Stimulated activated CD4-positive, alpha-beta T cell treated with anti-CD3 and anti-CD28 coated beads, TNF-alpha, amount 100 ng/mL, for 1 hour (primary cell): ENCODE data around the gene BFSP2.

Experiments
- DNase-seq, 3 donors: peaks; one replicate each; pipeline ENCODE4 v3.0.0-alpha.2; 2020; ENCODE audit warnings: low read depth in 3 of 3, low spot score in 1 of 3

BFSP2 gene

DNA sequence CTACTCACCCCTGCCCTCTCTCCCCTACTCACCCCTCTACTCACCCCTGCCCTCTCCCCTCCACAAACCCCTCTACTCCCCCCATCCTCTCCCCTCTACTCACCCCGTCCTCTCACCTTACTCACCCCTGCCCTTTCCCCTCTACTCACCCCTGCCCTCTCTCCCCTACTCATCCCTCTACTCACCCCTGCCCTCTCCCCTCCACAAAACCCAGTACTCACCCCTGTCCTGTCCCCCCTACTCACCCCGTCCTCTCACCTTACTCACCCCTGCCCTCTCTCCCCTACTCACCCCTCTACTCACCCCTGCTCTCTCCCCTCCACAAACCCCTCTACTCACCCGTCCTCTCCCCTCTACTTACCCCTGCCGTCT lies 14.2 kb downstream of the BFSP2 start:
- no peak for DNase-seq

DNA sequence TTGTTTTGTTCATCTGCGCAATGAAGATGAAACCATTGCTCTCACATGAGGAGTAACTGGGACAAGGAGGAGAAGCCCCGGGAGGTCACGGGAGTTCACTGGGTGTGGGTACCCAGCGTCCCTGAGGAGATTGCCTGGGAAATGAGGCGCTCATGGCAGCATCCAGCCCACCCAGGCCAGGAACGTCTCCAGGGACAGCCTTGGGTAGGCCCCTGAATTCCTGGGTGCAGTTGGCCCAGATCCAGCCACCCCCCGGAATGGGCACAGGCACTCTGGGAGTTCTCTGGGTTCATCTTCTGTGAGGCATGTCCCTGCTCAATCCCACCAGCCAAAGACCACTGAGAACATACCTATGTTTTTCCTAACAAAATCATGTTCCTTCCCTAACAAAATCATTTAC lies 18.5 kb downstream of the BFSP2 start:
- DNase-seq = no peak

DNA sequence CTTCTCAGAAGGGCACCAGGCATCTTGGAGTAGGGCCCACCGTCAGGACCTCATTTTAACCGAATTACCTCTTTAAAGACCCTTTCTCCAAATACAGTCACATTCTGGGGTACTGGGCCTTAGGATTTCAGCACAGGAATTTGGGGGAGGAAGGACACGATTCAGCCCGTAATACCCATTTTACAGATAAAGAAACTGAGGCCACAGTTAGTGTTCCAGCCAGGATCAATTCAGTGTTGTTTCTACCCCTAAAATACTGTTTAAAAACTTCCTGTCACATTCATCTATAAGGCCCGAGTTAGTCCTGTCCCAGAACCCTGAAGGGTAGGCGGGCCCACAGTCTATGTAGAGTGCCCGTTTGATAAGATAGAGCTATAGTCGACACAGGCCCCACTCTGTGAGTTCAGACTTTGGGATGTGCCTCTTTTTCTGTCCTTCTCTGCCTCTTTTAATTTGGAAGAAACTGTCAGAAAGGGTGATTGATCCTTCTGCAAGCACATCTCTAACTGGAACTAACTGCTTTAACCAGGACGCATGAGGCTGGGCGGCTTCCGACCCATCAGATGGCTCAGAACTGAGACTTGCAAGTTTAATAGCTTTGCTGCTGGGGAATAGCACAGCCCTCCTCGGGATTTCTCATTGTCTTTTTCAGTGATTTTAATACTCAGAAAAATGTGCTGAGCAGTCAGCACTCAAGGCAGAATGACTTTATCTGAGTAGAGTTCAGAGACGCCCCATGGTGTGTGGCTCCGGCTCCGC lies 19.5 kb downstream of the BFSP2 start:
- no peak for DNase-seq

DNA sequence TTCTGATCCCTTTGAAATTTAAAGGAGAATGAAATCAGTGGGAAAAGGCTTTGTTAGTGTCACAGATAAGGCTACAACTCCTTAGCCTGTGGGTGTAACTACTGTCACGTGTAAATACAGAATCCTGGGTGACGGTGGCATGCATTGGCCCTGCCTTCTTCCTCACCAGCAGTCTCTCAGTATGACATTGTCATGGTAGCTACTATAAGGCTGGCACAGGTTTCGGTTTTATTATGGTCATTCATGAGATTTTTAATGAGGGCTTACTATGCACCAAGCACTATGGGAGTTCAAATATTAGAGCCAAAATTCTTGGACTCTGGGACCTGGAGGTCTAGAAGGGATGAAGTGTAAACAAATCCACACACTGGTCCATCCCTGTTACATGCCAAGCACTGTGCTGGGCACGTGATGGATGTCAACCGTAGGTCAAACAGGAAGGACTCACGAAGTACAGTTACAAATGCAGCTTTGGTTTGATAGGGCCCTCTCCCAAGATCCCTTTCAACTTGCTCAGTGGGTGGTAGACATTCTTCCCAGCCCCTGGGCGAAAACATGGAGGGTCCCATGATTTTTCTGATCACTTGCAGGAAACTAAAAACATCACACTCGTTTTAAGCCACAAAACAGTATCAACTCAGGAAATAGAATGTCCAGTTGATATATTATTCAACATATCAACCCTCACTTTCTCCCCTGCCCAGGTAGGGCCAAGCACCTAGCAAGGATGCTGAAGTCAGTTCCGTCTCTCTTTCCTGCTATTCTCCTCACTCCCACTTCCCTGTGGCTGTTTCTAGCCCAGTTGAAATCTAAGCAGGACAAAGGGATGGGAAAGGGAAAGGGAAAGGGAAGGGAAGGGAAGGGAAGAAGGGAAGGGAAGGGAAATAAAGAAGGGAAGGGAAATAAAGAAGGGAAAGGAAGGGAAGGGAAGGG lies 25.3 kb downstream of the BFSP2 start:
- DNase-seq = no peak

DNA sequence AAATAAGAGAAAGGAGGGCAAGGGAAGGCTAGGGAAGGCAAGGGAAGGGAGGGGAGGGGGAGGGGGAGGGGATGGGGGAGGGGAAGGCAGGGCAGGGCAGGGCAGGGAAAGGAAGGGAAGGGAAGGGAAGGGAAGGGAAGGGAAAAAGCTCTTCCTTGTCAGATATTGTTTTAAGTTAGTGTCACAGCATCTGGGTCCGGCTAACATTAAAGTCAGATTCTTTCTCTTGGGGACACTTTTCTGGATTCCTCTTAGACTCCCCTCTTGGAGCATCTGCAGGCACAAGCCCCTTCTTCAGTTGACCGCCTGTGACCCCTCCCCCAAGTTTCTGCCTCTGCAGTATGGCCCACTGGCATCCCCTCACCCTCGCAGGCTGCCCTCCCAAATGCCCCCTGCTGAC lies 26.0 kb downstream of the BFSP2 start:
- no peak for DNase-seq

DNA sequence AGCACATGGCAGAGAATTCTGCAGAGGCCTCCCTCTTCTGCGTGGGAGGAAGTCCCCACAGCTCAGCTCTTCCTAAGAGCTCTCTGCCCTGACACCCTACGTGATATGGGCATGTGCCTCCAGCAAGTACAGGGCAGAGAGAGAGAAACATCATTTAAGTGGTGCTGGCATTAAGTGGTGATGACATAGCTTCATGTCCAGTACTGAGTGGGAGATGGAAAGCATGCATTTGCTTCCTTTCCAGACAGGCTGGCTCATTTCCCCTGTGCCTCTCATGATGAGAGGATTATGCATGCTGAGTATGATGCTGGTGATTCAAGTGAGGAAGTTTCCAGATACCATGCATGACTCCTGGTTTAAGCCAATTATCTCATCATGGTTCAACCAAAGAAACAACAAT lies 26.9 kb downstream of the BFSP2 start:
- no peak for DNase-seq

DNA sequence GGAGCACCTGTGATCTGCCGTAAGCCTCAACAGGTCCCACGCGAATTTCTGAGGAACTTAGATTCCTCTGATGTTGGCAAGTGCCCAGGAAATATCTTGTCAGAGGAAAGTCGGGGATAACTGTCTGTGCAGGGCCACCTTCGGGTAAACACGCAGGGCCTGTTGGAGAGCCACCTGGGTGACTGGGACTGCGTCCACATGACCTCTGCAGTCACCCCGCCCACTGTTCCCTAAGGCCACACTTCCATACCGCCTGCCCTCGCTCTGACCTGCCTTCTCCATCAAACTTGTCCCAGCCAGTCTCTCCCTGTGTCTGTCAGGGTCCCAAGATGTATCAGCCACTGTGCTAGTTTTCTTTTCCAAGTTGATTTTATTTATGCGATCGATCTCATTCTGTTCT lies 28.7 kb downstream of the BFSP2 start:
- no peak for DNase-seq

DNA sequence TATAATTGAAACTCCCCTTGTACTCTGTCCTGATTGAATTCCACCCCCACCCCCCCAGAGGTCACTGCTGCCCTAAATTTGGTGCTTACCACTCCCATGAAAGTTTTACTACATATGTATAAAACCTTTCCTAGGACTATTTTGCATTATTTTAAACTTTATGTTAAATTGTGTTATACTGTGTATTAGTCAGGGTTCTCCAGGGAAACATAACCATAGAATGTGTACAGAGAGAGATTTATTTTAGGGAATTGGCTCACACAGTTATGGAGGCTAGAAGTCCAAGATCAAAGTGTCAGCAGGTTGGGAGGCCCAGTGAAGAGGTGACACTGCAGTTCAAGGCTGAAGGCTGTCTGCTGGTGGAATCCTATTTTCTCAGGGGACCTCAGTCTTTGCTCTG lies 29.2 kb downstream of the BFSP2 start:
- no peak for DNase-seq

DNA sequence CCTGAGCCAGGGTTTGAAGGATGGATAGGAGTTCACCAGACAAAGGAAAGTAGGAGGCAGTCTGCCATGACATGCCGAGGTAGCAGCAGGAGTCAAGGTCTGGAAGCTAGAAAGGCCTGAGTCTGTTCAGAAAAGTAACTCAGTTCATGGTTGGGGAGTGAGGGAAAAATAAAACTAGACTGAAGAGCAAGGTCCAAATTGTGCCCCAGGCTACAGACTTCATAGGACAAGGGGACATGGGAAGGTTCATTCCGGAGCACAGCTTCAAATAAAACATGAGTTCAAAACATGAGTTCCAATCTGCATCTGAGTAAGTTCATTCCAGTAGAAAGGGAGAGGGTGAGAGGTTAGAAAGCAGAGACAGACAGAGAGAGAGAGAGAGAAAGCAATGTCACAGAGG lies 39.7 kb downstream of the BFSP2 start:
- DNase-seq = no peak

DNA sequence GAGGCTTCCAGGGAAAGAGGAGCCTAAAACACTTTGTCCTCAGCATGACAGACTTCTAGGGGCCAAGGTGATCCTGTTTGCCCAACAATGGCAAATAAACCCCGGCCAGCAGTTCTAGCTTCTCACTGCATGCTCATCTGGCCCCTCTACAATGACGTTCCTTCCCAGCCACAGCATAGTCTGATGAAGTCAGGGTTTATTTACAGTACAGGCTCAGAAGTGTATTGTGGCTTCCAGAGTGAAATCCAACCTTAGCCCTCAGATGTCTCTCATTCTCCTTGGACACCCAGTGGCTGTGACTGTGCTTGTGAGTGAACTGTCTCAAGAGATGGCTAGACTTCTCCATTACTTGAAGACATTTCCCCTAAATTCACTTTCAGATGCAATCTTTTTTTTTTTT lies 40.8 kb downstream of the BFSP2 start:
- no peak for DNase-seq

DNA sequence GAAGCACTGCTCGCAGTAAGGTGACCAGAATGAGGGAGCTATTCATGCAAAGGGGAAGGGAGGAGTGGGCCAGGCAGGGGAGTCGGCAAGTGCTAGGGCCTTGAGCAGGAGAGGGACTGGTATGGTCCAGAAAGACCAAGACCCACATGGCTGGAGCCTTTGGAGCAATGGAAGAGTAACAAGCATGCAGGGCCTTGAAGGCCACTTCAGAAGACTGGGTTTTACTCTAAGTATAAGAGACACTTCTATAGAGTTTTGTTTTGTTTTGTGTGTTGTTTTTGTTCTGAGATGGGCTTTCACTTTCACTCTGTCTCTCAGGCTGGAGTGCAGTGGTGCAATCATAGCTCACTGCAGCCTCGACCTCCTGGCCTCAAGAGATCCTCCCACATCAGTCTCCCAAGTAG lies 42.0 kb downstream of the BFSP2 start:
- no peak for DNase-seq

DNA sequence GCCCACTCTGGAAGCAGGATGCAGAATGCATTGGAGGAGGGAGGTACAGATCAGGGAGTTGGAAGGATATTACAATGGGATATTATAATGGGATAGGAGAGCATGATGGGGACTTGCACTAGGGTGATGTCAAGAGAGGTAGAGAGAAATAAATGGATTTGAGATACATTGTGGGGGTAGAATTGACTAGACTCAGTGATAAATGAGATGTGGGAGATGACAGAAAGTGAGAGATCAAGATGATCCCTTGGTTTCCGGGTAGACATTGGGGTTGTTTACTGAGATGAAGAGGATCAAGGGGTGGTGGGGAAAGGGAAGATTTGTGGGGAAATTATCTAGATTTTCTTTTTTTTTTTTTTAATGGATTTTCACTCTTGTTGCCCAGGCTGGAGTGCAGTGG lies 42.7 kb downstream of the BFSP2 start:
- DNase-seq = no peak

DNA sequence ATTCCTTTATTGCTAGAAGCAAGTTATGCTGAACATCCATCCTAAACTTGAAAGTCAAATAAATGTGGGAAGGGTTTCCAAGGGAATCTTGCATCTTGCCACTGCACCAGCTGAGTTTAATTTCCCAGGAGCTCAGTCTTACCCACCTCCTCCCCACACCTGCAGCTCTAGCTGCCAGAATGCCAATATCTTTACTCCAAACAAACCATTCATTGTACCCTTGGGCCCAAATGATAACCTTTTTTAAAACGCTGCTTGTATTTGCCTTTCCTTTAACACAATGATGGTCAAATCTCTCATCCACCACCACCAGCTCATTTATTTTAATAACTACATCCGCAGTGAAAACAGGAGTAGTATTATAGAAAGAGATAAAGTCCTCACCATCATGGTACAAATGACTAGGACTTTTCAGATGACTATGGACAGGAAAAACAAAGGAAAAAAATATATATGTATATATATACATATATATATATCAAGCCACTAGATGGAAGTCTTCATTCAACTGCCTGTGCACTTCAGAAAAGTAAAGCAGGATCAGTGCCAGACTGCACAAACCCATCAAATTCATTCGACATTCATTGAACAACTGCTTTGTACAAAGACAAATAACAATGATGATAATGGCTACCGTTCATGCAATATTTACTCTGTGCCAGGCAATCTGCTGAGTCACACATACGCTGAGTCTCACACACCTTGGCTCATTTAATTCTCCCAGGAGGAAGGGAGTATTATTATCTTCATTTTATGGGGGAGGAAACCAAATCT lies 44.0 kb downstream of the BFSP2 start:
- DNase-seq = no peak

DNA sequence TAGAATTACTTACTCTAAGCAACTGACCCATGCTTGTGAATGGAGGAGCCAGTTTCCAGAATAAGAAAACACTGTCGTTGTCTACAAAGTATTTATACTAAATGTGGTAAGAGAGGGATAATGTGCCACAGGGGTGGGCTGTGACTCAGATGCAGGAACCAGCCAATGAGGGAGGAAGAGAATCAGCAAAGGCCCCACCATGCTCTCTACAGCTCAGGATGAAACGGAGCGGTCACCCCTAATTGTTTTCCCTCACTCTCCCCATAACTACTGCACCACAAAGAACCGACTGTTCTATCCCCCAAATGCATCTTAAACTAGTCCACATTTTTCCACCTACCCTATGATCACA lies 44.5 kb downstream of the BFSP2 start:
- DNase-seq = no peak

DNA sequence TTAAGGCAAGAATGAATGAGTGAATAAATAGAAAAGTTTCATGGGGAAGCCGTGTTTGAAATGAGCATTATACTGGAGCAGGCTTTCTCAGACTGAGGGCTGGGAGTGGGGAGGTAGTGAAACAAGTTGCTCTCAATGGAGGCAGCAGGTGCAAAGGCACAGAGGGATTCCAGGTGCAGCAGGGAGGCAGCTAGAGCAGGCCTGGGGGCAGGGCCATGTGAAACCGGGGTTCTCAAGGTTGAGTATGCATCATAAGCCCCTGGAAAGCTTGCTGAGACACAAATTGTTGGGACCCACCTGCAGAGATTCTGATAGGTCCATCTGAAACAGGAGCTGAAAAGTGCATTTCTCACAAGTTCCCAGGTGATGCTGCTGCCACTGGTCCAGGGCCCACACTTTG lies 45.3 kb downstream of the BFSP2 start:
- DNase-seq = no peak

DNA sequence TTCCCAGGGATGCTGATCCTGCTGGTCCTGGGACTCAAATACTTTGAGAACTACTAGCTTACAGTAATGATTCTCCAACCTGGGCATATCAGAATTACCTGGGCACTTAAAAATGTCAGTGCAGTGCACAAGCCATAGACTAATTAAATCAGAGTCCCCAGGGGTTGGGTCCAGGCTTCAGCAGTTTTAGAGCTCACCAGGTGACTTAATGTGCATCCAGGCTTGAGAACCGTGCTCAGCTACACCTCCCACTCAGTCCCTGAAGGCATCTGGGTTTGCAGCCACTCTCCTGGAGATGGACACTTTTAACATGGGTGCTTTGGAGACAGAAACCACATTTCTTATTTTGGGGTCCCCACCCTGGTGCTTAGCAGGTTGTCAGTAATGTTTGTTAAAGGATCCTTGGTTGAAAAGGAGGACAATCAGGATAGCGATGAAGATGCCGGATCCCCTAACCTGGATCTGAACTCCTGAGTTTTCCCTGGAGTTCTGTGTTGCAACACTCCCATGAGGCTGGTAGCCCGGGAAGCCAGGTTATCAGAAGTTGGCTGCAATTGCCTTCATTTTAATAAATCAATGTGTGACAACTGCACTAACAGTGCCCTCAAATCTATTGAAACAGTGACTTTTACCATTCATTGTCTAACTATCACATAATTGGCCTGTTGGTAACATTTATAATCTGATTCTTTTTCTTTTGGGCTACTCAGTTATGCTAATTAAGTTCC lies 48.1 kb downstream of the BFSP2 start:
- DNase-seq = no peak

DNA sequence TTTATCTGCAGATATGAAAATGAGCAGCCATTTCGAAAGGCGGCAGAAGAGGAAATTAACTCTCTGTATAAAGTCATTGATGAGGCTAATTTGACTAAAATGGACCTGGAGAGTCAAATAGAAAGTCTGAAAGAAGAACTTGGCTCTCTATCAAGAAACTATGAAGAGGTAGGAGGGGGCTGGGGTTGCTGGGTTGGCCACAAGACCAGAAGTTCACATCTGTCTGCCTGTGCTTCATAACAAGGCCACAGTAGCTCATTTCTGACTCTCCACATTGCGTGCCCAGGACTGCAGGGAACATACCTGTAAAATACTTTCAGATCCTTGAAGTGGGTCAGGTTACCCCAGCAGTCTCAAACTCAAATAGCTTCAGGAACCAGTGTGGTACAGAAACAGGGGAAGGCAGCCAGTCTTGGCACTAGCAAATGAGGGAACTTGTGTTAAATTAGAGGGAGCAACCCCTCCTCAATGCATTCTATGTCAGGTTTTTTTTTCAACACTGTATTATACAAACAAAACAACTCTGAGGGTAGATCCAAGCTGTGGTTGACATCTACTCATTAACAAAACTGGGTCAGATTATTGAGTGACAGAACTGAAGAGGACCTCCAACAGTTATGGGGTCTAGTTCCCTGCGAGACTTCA lies 48.7 kb downstream of the BFSP2 start:
- no peak for DNase-seq

DNA sequence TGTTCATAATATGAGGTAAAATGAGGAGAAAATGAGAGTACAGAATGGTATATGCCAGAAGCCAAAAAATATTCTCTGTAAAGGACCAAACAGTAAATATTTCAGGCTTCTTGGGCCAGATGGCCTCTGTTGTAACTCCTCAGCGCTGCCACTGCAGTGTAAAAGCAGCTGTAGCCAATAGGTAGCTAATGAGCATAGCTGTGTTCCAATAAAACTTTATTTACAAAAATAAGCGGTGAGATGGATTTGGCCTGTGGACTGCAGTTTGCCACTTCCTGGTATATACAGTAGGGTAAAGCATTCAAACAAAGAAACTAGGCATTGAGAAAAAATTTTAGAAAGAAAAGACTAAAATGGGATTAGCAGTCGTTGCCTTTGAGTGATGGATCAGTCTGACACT lies 51.5 kb downstream of the BFSP2 start:
- no peak for DNase-seq

DNA sequence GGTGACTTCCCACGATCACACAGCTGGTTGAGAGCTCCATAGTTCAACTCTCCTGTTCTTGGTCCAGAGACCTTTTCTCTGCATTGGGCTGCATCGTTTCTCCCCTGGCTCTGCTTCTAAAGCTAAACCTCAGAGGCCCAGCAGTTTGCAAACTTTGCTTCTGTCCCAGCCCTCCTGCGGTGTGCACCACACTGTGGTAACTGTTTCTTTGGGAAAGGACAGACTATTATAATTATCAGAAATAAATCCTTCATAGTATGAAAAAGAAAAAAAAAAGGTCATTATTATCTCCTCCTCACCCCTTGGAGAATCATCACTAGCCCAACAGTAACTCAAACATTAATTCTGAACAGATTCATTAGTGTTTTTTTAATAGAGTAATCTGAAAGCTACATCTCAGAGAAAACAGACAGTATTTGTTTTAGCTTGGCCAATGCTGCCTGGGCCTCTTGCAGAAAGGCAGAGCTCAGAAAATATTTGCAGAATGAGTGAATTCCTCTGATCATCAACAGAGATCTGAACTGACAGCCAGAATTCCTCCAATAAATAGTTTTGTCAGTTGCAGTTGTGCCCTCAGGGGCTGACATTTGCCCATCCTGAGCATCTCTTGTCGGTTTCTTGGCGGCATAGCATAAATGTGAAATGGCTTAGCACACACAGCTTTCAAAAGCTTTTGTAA lies 52.9 kb downstream of the BFSP2 start:
- no peak for DNase-seq

DNA sequence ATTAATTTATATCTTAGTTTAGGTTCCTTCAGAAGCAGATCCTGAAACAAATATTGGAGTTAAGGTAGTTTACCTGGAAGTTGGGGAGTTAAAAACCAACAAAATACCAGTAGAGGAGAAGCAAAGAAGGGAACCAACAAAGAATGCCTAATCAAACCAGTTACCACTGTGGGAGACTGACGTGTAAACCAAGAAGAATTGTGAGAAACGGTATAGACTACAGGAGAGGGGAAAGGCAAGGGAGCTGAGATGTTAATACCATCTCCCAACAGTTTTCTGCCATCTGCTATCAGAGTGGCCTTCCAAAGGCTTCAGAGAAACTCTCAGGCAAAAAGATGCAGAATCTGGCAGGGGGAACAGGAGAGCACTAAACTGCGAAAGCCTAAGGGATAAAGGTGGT lies 53.5 kb downstream of the BFSP2 start:
- no peak for DNase-seq
